Right lobe of liver (tissue), 6 donors: Measurements from ENCODE around the gene GAS2L1. TPM values are rescaled to one million over a fixed set of nuclear protein-coding genes. Genes with fewer than 3 reads are reported as not detected.
A peak's percentile ranks its signal among the peaks of the same experiment; 100 is the strongest.

Experiments used
- ATAC-seq, 4 donors: fragments of 200-7000 bp; cut with Tn5 transposase; one replicate each; pipeline ENCODE4 v1.9.1; 2020; ENCODE audit warnings: mild to moderate bottlenecking in 4 of 4, moderate library complexity in 4 of 4
- DNase-seq, 3 donors: peaks; one replicate each; pipeline ENCODE4 v3.0.0-alpha.2; 2020
- H3K27ac ChIP-seq, 3 donors: fragments of 200-600 bp; one replicate each; pipeline ENCODE4 v1.8.0; 2022
- H3K27me3 ChIP-seq, 2 donors: fragments of 200-600 bp; one replicate each; pipeline ENCODE4 v1.8.0; 2022
- H3K36me3 ChIP-seq, 4 donors: fragments of 200-600 bp; sonication (generic) in 1 of 4; one replicate each; pipeline versions ENCODE4 v1.5.1 to v1.8.0; 2017 to 2022; ENCODE audit warnings: control low read depth in 1 of 4
- H3K4me1 ChIP-seq, 4 donors: fragments of 200-600 bp; sonication (generic) in 1 of 4; one replicate each; pipeline versions ENCODE4 v1.5.1 to v1.8.0; 2017 to 2022; ENCODE audit warnings: control low read depth in 1 of 4
- H3K4me3 ChIP-seq, 3 donors: fragments of 200-600 bp; one replicate each; pipeline ENCODE4 v1.8.0; 2022
- H3K9me3 ChIP-seq, 4 donors: fragments of 200-600 bp; sonication (generic) in 1 of 4; one replicate each; pipeline versions ENCODE4 v1.5.1 to v1.8.0; 2017 to 2022; ENCODE audit warnings: control low read depth in 1 of 4
- CTCF ChIP-seq, 4 donors: fragments of 200-600 bp in 3 of 4; fragments of 450-650 bp in 1 of 4; IDR thresholded peaks; one replicate each; pipeline versions ENCODE4 v1.5.1 to v1.8.0; 2016 to 2022; ENCODE audit warnings: antibody characterized with exemption in 4 of 4, mild to moderate bottlenecking in 2 of 4
- POLR2A ChIP-seq: fragments of 450-650 bp; IDR thresholded peaks from one replicate; pipeline ENCODE4 v1.6.1; 2017; ENCODE audit warnings: antibody characterized with exemption, mild to moderate bottlenecking
- WGBS: methylation state at CpG from one replicate; pipeline ENCODE4 v1.1.6; 2018; ENCODE audit warnings: low coverage, low lambda C conversion rate; ENCODE audit not compliant: insufficient coverage; ENCODE audit errors: missing lambda C conversion rate; 5-methylcytosine and 5-hydroxymethylcytosine counted together
- intact Hi-C, 2 donors: fragments of 100-400 bp; cut with DNase I; formaldehyde crosslinking; loops; one replicate each; pipeline versions ENCODE4 v1.11.2 to v1.14.1; 2022
- total RNA-seq, 6 experiments: library from RNA; depleted of rRNA in 2 of 6; stranded (reverse); fragments of >200 nt in 2 of 6; fragmentation: NEBNext Ultra II Directional in 3 of 6; extraction: Animal tissue kit (Norgen Biotek cat#: 25700) in 3 of 6; gene quantifications; one replicate each; pipeline versions ENCODE4 v1.1.0 to v1.2.4, GENCODE V29; 2016 to 2023
- donor health status: DM: no; HTN: yes; CAD: no.
- donor health status: DM: no; HTN: no; CAD: no.
- donor health status: DM: no; HTN: no; CAD: no.
- donor health status: DM: no; HTN: yes; CAD: no.
- donor health status: DM: no; HTN: yes; CAD: no.

Gene GAS2L1
- total RNA-seq, 6 experiments from 2014 or later: 8.9 to 15.8 (median 11.5) TPM

DNA sequence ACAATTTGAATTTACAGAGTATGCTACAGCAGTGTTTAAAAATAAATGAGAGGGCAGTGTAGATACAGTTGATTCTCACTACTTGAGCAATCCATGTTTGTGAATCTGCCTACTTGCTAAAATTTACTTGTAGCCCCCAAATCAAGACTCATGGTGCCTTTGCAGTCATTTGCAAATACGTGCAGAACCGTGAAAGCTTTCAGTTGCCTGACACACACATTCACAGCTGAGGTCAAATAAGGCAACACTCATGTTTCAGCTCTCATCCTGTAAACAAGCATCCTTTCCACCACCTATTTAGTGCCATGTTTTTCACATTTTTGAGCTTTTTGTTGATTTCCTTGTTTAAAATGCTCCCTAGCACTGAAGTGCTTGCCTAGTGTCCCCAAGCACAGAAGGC, 41.6 kb downstream of the GAS2L1 start:
- Histone ChIP-seq H3K36me3 (peaks cover 0 to 51% (median 21%) of the 10 kb centered on the region in 4 donors), H3K27me3 (no peaks in the 10 kb centered on the region)
- DNase-seq: no peak

GRCh38 chr22:29348956-29349355, 42.5 kb downstream of the GAS2L1 start:
- TF ChIP-seq POLR2A: no peak
- TF ChIP-seq CTCF (IDR thresholded peaks at IDR 0.05): no peak
- WGBS: 92% methylated on average over 16 of the region's 18 CpGs
- H3K4me3 ChIP-seq: no peak overlapping the region
- peaks cover 0 to 49% (median 5%) of the 10 kb centered on the region in 4 donors for H3K4me1 ChIP-seq
- no peak overlapping the region for H3K27ac ChIP-seq
- intact Hi-C loops: no loop called here
- no peaks in the 10 kb centered on the region for H3K27me3 ChIP-seq
- H3K9me3 ChIP-seq: no peaks in the 10 kb centered on the region
- no peak for ATAC-seq
- peaks cover 0 to 60% (median 23%) of the 10 kb centered on the region in 4 donors for H3K36me3 ChIP-seq
- no peak for DNase-seq

More for the DNA sequence above, 41.6 kb downstream of the GAS2L1 start:
- TF ChIP-seq CTCF (IDR thresholded peaks at IDR 0.05) (no peak), POLR2A (no peak)
- intact Hi-C loops: no loop called here
- Histone ChIP-seq H3K9me3 (no peaks in the 10 kb centered on the region), H3K4me1 (peaks cover 0 to 53% (median 5%) of the 10 kb centered on the region in 4 donors), H3K27ac (no peak overlapping the region), H3K4me3 (no peak overlapping the region)
- no peak for ATAC-seq
- WGBS: 80% methylated on average over 1 of the region's 2 CpGs

DNA sequence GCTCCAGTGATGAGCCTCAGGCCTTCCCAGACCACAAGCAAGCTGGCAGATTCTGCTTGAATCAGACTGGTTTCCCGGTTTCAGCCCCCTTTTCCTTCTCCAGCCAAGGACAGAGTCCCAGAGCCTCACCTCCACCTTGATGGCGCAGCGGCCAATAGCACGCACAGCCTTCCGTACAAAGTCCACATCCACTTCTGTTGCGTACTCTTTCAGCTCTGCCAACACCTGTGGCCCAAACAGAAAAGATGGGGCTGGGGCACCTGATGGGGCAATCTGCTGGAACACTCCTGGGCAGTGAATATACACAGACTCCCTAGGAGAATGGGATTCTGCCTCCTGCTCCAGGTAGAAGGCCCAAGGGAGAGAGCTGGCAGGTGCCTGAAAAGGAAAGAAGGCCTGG, 44.6 kb downstream of the GAS2L1 start:
- ATAC-seq (peak; percentile 82 to 87 (median 82)), DNase-seq (peak in 2 of 3 donors; percentile 82 to 85)

DNA sequence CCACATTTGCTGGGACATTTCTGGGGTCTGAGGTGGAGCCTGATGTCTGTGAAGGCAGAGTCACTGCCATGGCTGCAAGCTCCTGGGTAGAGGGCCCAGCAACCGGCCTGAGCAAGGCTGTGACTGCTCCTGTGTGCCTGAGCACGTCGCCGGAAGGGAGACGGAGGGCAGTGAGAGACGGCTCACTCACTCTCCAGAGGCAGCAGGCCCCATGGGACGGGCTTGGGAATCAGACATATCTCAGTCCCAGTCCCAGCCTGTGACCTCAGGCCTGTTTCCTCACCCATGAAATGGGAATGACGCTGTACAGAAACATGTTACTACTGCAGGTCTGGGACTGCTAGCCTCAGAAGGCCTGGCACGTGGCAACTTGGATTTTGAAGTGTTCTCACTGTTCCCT, 45.4 kb downstream of the GAS2L1 start:
- WGBS: 80% methylated on average over 1 of the region's 9 CpGs
- H3K27me3 ChIP-seq: no peaks in the 10 kb centered on the region
- no peak for TF ChIP-seq POLR2A
- TF ChIP-seq CTCF (IDR thresholded peaks at IDR 0.05): no peak
- H3K9me3 ChIP-seq: no peaks in the 10 kb centered on the region
- H3K36me3 ChIP-seq: peaks cover 0 to 89% (median 34%) of the 10 kb centered on the region in 4 donors
- H3K4me3 ChIP-seq: no peak overlapping the region
- peak overlapping the region in 1 of 3 donors; percentile 16 for H3K27ac ChIP-seq
- DNase-seq (peak in 1 of 3 donors; percentile 50), ATAC-seq (no peak)
- intact Hi-C loops: loop anchor here in 1 of 2 donors (10.0 kb wide), 1 partner anchor 47 kb away; the partner anchor contains the start of gene GAS2L1
- peaks cover 0 to 22% (median 5%) of the 10 kb centered on the region in 4 donors for H3K4me1 ChIP-seq

More for the DNA sequence above, 44.6 kb downstream of the GAS2L1 start:
- Histone ChIP-seq H3K27me3 (no peaks in the 10 kb centered on the region), H3K9me3 (no peaks in the 10 kb centered on the region), H3K27ac (peak overlapping the region in 1 of 3 donors; percentile 16), H3K36me3 (peaks cover 0 to 81% (median 34%) of the 10 kb centered on the region in 4 donors), H3K4me3 (no peak overlapping the region), H3K4me1 (peaks cover 0 to 30% (median 5%) of the 10 kb centered on the region in 4 donors)
- no peak for TF ChIP-seq CTCF (IDR thresholded peaks at IDR 0.05)
- no peak for TF ChIP-seq POLR2A
- 28% methylated on average over 2 of the region's 6 CpGs for WGBS
- intact Hi-C loops: loop anchor here in 1 of 2 donors (10.0 kb wide), 1 partner anchor 46 kb away; the partner anchor contains the start of gene GAS2L1
